Type B pancreatic cell (in vitro differentiated cells): ENCODE results near the gene HNF1B. TPM values are rescaled to one million over a fixed set of nuclear protein-coding genes. Genes with fewer than 3 reads are reported as not detected.

Experiments
- DNase-seq: peaks from one replicate; pipeline ENCODE4 v3.0.0; 2021; ENCODE audit warnings: mixed read lengths; ENCODE audit not compliant: unreplicated experiment; ENCODE audit errors: extremely low spot score
- H3K27ac Mint-ChIP-seq: 2 replicates; pipeline ENCODE4 v1.8.0; 2021; ENCODE audit warnings: mild to moderate bottlenecking, mixed read lengths
- H3K27me3 Mint-ChIP-seq: 2 replicates; pipeline ENCODE4 v1.8.0; 2021; ENCODE audit warnings: mixed read lengths
- H3K36me3 Mint-ChIP-seq: 2 replicates; pipeline ENCODE4 v1.8.0; 2021; ENCODE audit warnings: mixed read lengths
- H3K4me1 Mint-ChIP-seq: one replicate; pipeline ENCODE4 v1.8.0; 2021; ENCODE audit warnings: mixed read lengths; ENCODE audit not compliant: unreplicated experiment
- H3K4me3 Mint-ChIP-seq: 2 replicates; pipeline ENCODE4 v1.8.0; 2021; ENCODE audit warnings: mild to moderate bottlenecking, mixed read lengths
- H3K9me3 Mint-ChIP-seq: 2 replicates; pipeline ENCODE4 v1.8.0; 2021; ENCODE audit warnings: mixed read lengths
- CTCF ChIP-seq: fragments of 200-600 bp; sonication (generic); conservative IDR thresholded peaks from 2 replicates; pipeline ENCODE4 v1.5.0; 2021; ENCODE audit warnings: antibody characterized with exemption, mild to moderate bottlenecking
- total RNA-seq: library from RNA; stranded (reverse); gene quantifications from 2 replicates; pipeline ENCODE4 v1.2.1, GENCODE V29; 2021; ENCODE audit warnings: low replicate concordance

The HNF1B gene
- total RNA-seq, 1 donor from 2014 or later, result 19.0 TPM

DNA sequence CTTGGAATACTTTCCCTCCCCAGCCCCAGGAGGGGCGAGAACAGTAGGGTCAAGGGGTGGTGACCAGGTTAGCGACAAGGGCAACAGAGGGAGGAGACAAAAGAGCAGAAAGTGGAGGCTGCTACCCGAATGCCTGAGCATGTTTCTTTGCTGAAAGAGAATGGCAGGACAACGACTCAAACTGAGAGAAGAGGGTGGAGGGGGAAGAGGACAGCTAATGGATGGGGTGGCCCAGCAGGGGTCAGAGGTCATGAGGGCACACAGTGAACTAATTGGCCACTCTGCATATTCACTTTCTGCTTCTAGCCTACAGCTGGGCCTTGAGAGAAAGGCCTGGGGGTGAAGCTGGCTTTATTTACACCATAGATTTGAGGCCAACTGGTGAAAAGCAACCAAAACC, 82.5 kb downstream of the HNF1B start:
- TF ChIP-seq CTCF, result no peak
- Mint-ChIP-seq H3K27me3 (peaks cover 13% of the 10 kb centered on the region), H3K27ac (no peak overlapping the region), H3K9me3 (no peaks in the 10 kb centered on the region), H3K4me3 (no peak overlapping the region), H3K36me3 (no peaks in the 10 kb centered on the region), H3K4me1 (peaks cover 4% of the 10 kb centered on the region)
- DNase-seq, result no peak

GRCh38 chr17:37661400-37662014, 83.4 kb downstream of the HNF1B start:
- no peaks in the 10 kb centered on the region for H3K36me3 Mint-ChIP-seq
- H3K4me3 Mint-ChIP-seq, result no peak overlapping the region
- peaks cover 13% of the 10 kb centered on the region for H3K27me3 Mint-ChIP-seq
- no peak for DNase-seq
- peaks cover 4% of the 10 kb centered on the region for H3K4me1 Mint-ChIP-seq
- no peaks in the 10 kb centered on the region for H3K9me3 Mint-ChIP-seq
- peak; percentile 55 for TF ChIP-seq CTCF
- H3K27ac Mint-ChIP-seq, result no peak overlapping the region

- no peaks in the 10 kb centered on the region for H3K9me3 Mint-ChIP-seq
- peaks cover 13% of the 10 kb centered on the region for H3K27me3 Mint-ChIP-seq
- TF ChIP-seq CTCF, result peak; percentile 46
- no peaks in the 10 kb centered on the region for H3K36me3 Mint-ChIP-seq
- H3K4me3 Mint-ChIP-seq, result no peak overlapping the region
- DNase-seq, result no peak
- H3K27ac Mint-ChIP-seq, result no peak overlapping the region
- peaks cover 4% of the 10 kb centered on the region for H3K4me1 Mint-ChIP-seq
These were observed 84.9 kb downstream of the HNF1B start for GRCh38 chr17:37659925-37660324.

DNA sequence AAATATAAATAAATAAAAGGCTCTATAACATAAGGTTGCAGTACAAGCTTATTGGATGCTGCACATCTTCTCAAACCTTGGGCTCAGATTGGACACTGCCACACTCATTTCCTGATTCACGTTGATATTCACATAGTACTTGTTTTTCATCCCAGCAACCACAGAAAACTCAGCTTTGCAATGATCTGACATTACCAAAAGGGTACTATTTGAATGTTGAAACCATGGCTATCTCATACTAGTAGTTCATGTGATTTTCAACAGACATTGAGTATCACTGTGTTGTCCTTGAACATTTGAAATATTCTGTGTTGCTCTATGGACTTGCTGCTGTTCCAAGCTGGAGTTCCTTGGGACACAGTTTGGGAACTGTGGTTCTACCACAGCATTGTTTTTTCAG, 87.7 kb downstream of the HNF1B start:
- Mint-ChIP-seq H3K9me3 (no peaks in the 10 kb centered on the region), H3K27ac (no peak overlapping the region), H3K4me1 (peaks cover 2% of the 10 kb centered on the region), H3K36me3 (no peaks in the 10 kb centered on the region), H3K27me3 (peaks cover 16% of the 10 kb centered on the region), H3K4me3 (no peak overlapping the region)
- no peak for DNase-seq
- no peak for TF ChIP-seq CTCF

DNA sequence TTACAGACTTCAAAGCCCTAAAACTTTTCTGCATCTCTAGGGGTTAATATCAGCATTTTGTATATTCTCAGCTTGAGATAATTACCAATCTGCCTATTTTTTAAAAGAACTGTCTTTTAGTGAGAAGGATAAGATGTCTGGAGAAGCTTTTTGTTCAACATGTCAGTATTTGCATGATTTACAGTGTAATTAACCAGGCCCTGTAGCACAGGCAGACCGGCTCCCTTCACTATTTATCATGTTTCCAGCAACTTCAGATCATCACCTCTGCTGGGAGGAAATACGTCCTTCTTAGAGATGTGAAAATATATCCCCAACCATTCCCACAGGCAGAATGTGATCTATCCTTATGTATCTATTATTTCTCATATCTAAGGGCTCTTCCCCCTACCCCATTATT, 93.0 kb downstream of the HNF1B start:
- Mint-ChIP-seq H3K4me3 (no peak overlapping the region), H3K36me3 (no peaks in the 10 kb centered on the region), H3K27me3 (peaks cover 47% of the 10 kb centered on the region), H3K4me1 (peaks cover 4% of the 10 kb centered on the region), H3K27ac (no peak overlapping the region), H3K9me3 (no peaks in the 10 kb centered on the region)
- TF ChIP-seq CTCF, result no peak
- no peak for DNase-seq
